GM12873 (cell line): Measurements from ENCODE around the gene ERCC6L.

Source experiments
- CTCF ChIP-seq: IDR thresholded peaks from 2 replicates; pipeline ENCODE4 v1.5.1; 2012; ENCODE audit warnings: low read depth, mild to moderate bottlenecking, moderate library complexity, low read length, control low read depth; ENCODE audit not compliant: insufficient read depth; ENCODE audit errors: missing control alignments

ERCC6L gene

GRCh38 chrX:72181178-72182125, 57.4 kb downstream of the ERCC6L start, which contains the start of gene PIN4:
PIN4 (plus strand) TSS chrX:72181757; CDS start chrX:72181786, 29 bp downstream.
- TF ChIP-seq CTCF: no peak

- no peak for TF ChIP-seq CTCF
Measured at GRCh38 chrX:72180539-72180938, 58.3 kb downstream of the ERCC6L start.

GRCh38 chrX:72176981-72177380, 61.8 kb downstream of the ERCC6L start:
- TF ChIP-seq CTCF: no peak

- no peak for TF ChIP-seq CTCF
Measured at GRCh38 chrX:72169008-72169728, 69.7 kb downstream of the ERCC6L start.

GRCh38 chrX:72165551-72165950, 73.3 kb downstream of the ERCC6L start:
- TF ChIP-seq CTCF: no peak

- no peak for TF ChIP-seq CTCF
Measured at GRCh38 chrX:72159769-72160168, 79.1 kb downstream of the ERCC6L start.

- no peak for TF ChIP-seq CTCF
Measured at GRCh38 chrX:72158773-72159172, 80.1 kb downstream of the ERCC6L start.
